GM19324 (cell line): Measurements from ENCODE around the gene MYOZ2.

Experiments
- ATAC-seq: cut with Tn5 transposase; IDR thresholded peaks from one replicate; pipeline ENCODE4 v1.9.1; 2021; ENCODE audit warnings: mild to moderate bottlenecking, moderate library complexity; ENCODE audit not compliant: unreplicated experiment, low FRiP score

The MYOZ2 gene

DNA sequence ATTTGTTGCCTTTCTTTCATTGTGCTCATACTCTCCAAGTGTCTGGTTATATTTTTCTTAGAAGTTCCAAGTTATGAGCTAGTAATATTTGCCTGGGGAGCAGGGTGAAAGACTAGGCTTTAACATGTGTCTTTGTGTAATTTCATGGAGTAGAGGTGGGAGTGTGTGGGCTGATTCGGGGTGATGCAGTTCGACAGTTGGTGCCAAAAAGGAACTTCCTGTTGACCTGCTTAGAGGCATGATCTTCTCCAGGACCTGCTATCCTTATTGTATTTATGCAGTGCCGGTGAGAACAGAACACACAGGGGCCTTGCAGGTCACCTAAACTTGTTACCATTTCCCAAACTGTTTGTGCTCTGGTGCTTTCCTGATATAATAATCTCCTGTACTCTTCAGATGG is 98.1 kb downstream of the MYOZ2 start:
- ATAC-seq: no peak

GRCh38 chr4:119237201-119237600 is 101.6 kb downstream of the MYOZ2 start:
- ATAC-seq: no peak
